Measurements from ENCODE around the gene PPP1R14D.

- TF ChIP-seq, protein P1, sequence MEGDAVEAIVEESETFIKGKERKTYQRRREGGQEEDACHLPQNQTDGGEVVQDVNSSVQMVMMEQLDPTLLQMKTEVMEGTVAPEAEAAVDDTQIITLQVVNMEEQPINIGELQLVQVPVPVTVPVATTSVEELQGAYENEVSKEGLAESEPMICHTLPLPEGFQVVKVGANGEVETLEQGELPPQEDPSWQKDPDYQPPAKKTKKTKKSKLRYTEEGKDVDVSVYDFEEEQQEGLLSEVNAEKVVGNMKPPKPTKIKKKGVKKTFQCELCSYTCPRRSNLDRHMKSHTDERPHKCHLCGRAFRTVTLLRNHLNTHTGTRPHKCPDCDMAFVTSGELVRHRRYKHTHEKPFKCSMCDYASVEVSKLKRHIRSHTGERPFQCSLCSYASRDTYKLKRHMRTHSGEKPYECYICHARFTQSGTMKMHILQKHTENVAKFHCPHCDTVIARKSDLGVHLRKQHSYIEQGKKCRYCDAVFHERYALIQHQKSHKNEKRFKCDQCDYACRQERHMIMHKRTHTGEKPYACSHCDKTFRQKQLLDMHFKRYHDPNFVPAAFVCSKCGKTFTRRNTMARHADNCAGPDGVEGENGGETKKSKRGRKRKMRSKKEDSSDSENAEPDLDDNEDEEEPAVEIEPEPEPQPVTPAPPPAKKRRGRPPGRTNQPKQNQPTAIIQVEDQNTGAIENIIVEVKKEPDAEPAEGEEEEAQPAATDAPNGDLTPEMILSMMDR (IDR thresholded peaks at IDR 0.05) = peak in 1 of 7 experiments; percentile 26
- TF ChIP-seq POLR2A (IDR thresholded peaks at IDR 0.05) = no peak
- peak in 1 of 3 donors; percentile 81 for TF ChIP-seq POLR2AphosphoS5 (IDR thresholded peaks at IDR 0.05)
These were observed 45.4 kb upstream of the PPP1R14D start, which contains the start of gene RHOV for GRCh38 chr15:40873694-40874561.
